H1 (cell line): ENCODE results near the gene KANSL3. TPM values are rescaled to one million over a fixed set of nuclear protein-coding genes. Genes with fewer than 3 reads are reported as not detected.

Experiments
- CTCF ChIA-PET: fragments of 300-600 bp; sonication (Branson Sonifier 250); formaldehyde crosslinking; loops from one replicate; lab custom pipeline; 2021; ENCODE audit not compliant: partially characterized antibody; lab: Charles Lee
- POLR2A ChIA-PET: fragments of 300-600 bp; sonication (Branson Sonifier 250); formaldehyde crosslinking; loops from one replicate; lab custom pipeline; 2021; ENCODE audit warnings: inconsistent platforms; ENCODE audit not compliant: partially characterized antibody; lab: Charles Lee
- DNase-seq, 2 experiments: peaks; one replicate each; pipeline versions ENCODE4 v3.0.0 to v3.0.0-alpha.2; 2010 to 2022; ENCODE audit warnings: low spot score in 2 of 2, low read depth in 1 of 2, mixed read lengths in 1 of 2
- FAIRE-seq: peaks from 2 replicates; lab custom pipeline; 2011; peaks lifted over from hg19 to GRCh38; lab: Jason Lieb, UNC
- H2AFZ ChIP-seq: 2 replicates; pipeline ENCODE4 v1.8.1; 2012; ENCODE audit warnings: low read length, inconsistent platforms
- H2AK5ac ChIP-seq: 2 replicates; pipeline ENCODE4 v1.6.1; 2013; ENCODE audit warnings: low read depth, low read length
- H2BK120ac ChIP-seq: replicated peaks from 2 replicates; pipeline ENCODE3; 2013; ENCODE audit warnings: low read depth, low read length, inconsistent platforms
- H2BK12ac ChIP-seq: 2 replicates; pipeline ENCODE4 v1.6.1; 2013; ENCODE audit warnings: low read depth, low read length
- H2BK15ac ChIP-seq: 2 replicates; pipeline ENCODE4 v1.6.1; 2013; ENCODE audit warnings: low read length
- H2BK20ac ChIP-seq: 2 replicates; pipeline ENCODE4 v1.6.1; 2013; ENCODE audit warnings: low read length
- H2BK5ac ChIP-seq: 2 replicates; pipeline ENCODE4 v1.6.1; 2013; ENCODE audit warnings: low read depth, low read length
- H3K14ac ChIP-seq: 2 replicates; pipeline ENCODE4 v1.6.1; 2013; ENCODE audit warnings: inconsistent platforms; ENCODE audit not compliant: insufficient read length
- H3K18ac ChIP-seq: 2 replicates; pipeline ENCODE4 v1.6.1; 2013; ENCODE audit warnings: low read length; ENCODE audit errors: extremely low read depth
- H3K23ac ChIP-seq: 2 replicates; pipeline ENCODE4 v1.6.1; 2013; ENCODE audit warnings: inconsistent platforms; ENCODE audit not compliant: insufficient read length
- H3K23me2 ChIP-seq: 2 replicates; pipeline ENCODE4 v1.6.1; 2013; ENCODE audit warnings: low read depth, low read length
- H3K27ac ChIP-seq: 2 replicates; pipeline ENCODE4 v1.6.1; 2011; ENCODE audit warnings: low read depth, low read length, inconsistent platforms
- H3K27me3 ChIP-seq, 4 experiments: replicated peaks in 1 of 4; 1 replicate in 1 of 4; 2 replicates in 3 of 4; pipeline versions ENCODE4 v1.6.1 to v1.8.1; 2011 to 2013; ENCODE audit warnings: low read length in 3 of 4, mild to moderate bottlenecking in 3 of 4, inconsistent platforms in 2 of 4, mixed read lengths in 2 of 4, moderate library complexity in 1 of 4; ENCODE audit not compliant: control insufficient read depth in 3 of 4, insufficient read depth in 3 of 4; ENCODE audit errors: extremely low read depth in 1 of 4
- H3K36me3 ChIP-seq, 4 experiments: 2 replicates each; pipeline versions ENCODE4 v1.6.1 to v1.8.1; 2011 to 2013; ENCODE audit warnings: mild to moderate bottlenecking in 4 of 4, low read length in 3 of 4, moderate library complexity in 2 of 4, control low read depth in 1 of 4, inconsistent platforms in 1 of 4; ENCODE audit not compliant: insufficient read depth in 4 of 4, control insufficient read depth in 2 of 4
- H3K4ac ChIP-seq: replicated peaks from 2 replicates; pipeline ENCODE3; 2013; ENCODE audit warnings: low read length, low read depth, mixed read lengths, inconsistent platforms; ENCODE audit not compliant: insufficient read length
- H3K4me1 ChIP-seq, 4 experiments: replicated peaks in 1 of 4; 1 replicate in 1 of 4; 2 replicates in 3 of 4; pipeline versions ENCODE4 v1.6.1 to v1.8.1; 2011 to 2013; ENCODE audit warnings: low read length in 3 of 4, inconsistent platforms in 2 of 4, mixed read lengths in 1 of 4; ENCODE audit not compliant: insufficient read depth in 4 of 4, control insufficient read depth in 3 of 4
- H3K4me2 ChIP-seq, 2 experiments: 2 replicates each; pipeline versions ENCODE4 v1.6.1 to v1.8.1; 2011 to 2013; ENCODE audit warnings: low read depth in 2 of 2, low read length in 2 of 2, control low read depth in 1 of 2, inconsistent platforms in 1 of 2, mild to moderate bottlenecking in 1 of 2; ENCODE audit not compliant: insufficient read depth in 1 of 2
- H3K4me3 ChIP-seq, 4 experiments: fragments of 200-600, 300-600 bp in 1 of 4; sonication (generic), shearing (Covaris generic), sonication (Bioruptor Twin) in 1 of 4; 2 replicates each; pipeline versions ENCODE4 v1.5.1 to v1.8.1; 2011 to 2016; ENCODE audit warnings: low read length in 4 of 4, low read depth in 3 of 4, control low read depth in 2 of 4, inconsistent platforms in 2 of 4, mild to moderate bottlenecking in 2 of 4, mixed read lengths in 1 of 4, moderate library complexity in 1 of 4; ENCODE audit not compliant: insufficient read depth in 2 of 4; ENCODE audit errors: extremely low read depth in 1 of 4
- H3K56ac ChIP-seq: replicated peaks from 2 replicates; pipeline ENCODE3; 2013; ENCODE audit warnings: low read depth, mild to moderate bottlenecking, mixed read lengths, low read length, inconsistent platforms; ENCODE audit not compliant: insufficient read length
- H3K79me1 ChIP-seq: 2 replicates; pipeline ENCODE4 v1.6.1; 2013; ENCODE audit warnings: low read depth, low read length, control low read depth
- H3K79me2 ChIP-seq, 2 experiments: 2 replicates each; pipeline versions ENCODE4 v1.6.1 to v1.8.1; 2012 to 2013; ENCODE audit warnings: low read length in 2 of 2, mild to moderate bottlenecking in 2 of 2, inconsistent platforms in 1 of 2; ENCODE audit not compliant: insufficient read depth in 2 of 2, control insufficient read depth in 1 of 2
- H3K9ac ChIP-seq, 4 experiments: replicated peaks in 1 of 4; 1 replicate in 1 of 4; 2 replicates in 3 of 4; pipeline versions ENCODE4 v1.6.1 to v1.8.1; 2011 to 2013; ENCODE audit warnings: low read depth in 3 of 4, low read length in 3 of 4, control low read depth in 2 of 4, mild to moderate bottlenecking in 2 of 4, moderate library complexity in 2 of 4, inconsistent platforms in 1 of 4; ENCODE audit errors: extremely low read depth in 1 of 4
- H3K9me3 ChIP-seq, 2 experiments: 2 replicates each; pipeline versions ENCODE4 v1.6.1 to v1.8.1; 2012 to 2013; ENCODE audit warnings: mild to moderate bottlenecking in 2 of 2, moderate library complexity in 2 of 2, control low read depth in 1 of 2, inconsistent platforms in 1 of 2, low read depth in 1 of 2, low read length in 1 of 2, mixed read lengths in 1 of 2; ENCODE audit not compliant: insufficient read depth in 2 of 2
- H4K20me1 ChIP-seq, 2 experiments: replicated peaks in 1 of 2; 2 replicates each; pipeline versions ENCODE3 to v1.8.1; 2011 to 2013; ENCODE audit warnings: inconsistent platforms in 2 of 2, low read length in 2 of 2, mild to moderate bottlenecking in 1 of 2; ENCODE audit not compliant: insufficient read depth in 2 of 2, control insufficient read depth in 1 of 2
- H4K5ac ChIP-seq: 2 replicates; pipeline ENCODE4 v1.6.1; 2013; ENCODE audit warnings: low read length, low read depth, mixed read lengths, inconsistent platforms; ENCODE audit not compliant: insufficient read length
- H4K8ac ChIP-seq: 2 replicates; pipeline ENCODE4 v1.8.0; 2013; ENCODE audit warnings: mild to moderate bottlenecking, moderate library complexity, low read length, inconsistent platforms; ENCODE audit not compliant: insufficient read depth; ENCODE audit errors: extremely low read depth
- H4K91ac ChIP-seq: replicated peaks from 2 replicates; pipeline ENCODE3; 2013; ENCODE audit warnings: low read length, mixed read lengths, inconsistent platforms; ENCODE audit not compliant: insufficient read length
- BACH1 ChIP-seq: IDR thresholded peaks from 2 replicates; pipeline ENCODE4 v1.6.1; 2012; ENCODE audit warnings: low read length, improper control_type of control experiment
- BRCA1 ChIP-seq: IDR thresholded peaks from 2 replicates; pipeline ENCODE4 v1.6.1; 2012; ENCODE audit warnings: low read depth, low read length, improper control_type of control experiment
- CBX8 ChIP-seq: fragments of 300-800, 300-1000 bp; sonication (generic); IDR thresholded peaks from 2 replicates; pipeline ENCODE4 v1.7.1; 2016; ENCODE audit warnings: low read depth, low read length, borderline replicate concordance
- CREB1 ChIP-seq: IDR thresholded peaks from 2 replicates; pipeline ENCODE4 v1.6.1; 2012; ENCODE audit warnings: inconsistent platforms
- CTBP2 ChIP-seq: IDR thresholded peaks from 2 replicates; pipeline ENCODE4 v1.7.0; 2011; ENCODE audit warnings: borderline replicate concordance, mild to moderate bottlenecking, moderate library complexity, mixed read lengths, low read length; ENCODE audit not compliant: insufficient read depth, insufficient read length
- JUN ChIP-seq: IDR thresholded peaks from 2 replicates; pipeline ENCODE4 v1.6.1; 2011; ENCODE audit warnings: low read depth, mild to moderate bottlenecking, improper control_type of control experiment, low read length
- NRF1 ChIP-seq: IDR thresholded peaks from 2 replicates; pipeline ENCODE4 v1.6.1; 2011; ENCODE audit warnings: mild to moderate bottlenecking, low read depth, low read length, improper control_type of control experiment
- POLR2AphosphoS5 ChIP-seq: IDR thresholded peaks from 2 replicates; pipeline ENCODE4 v1.6.1; 2011; ENCODE audit warnings: low read depth, low read length
- RXRA ChIP-seq: IDR thresholded peaks from 2 replicates; pipeline ENCODE4 v1.6.1; 2011; ENCODE audit warnings: low read depth, mild to moderate bottlenecking, low read length, moderate library complexity; ENCODE audit not compliant: insufficient read depth
- SUZ12 ChIP-seq: fragments of 200-600 bp; sonication (generic); IDR thresholded peaks from 2 replicates; pipeline ENCODE4 v1.6.1; 2012; ENCODE audit warnings: mild to moderate bottlenecking, inconsistent platforms, low read length, moderate library complexity, mixed read lengths
- TBP ChIP-seq: IDR thresholded peaks from 2 replicates; pipeline ENCODE4 v1.6.1; 2011; ENCODE audit warnings: low read depth, low read length, improper control_type of control experiment
- WGBS, 2 experiments: shearing (Covaris generic) in 1 of 2; methylation state at CpG; one replicate each; pipeline versions ENCODE4 v1.1.6 to v1.1.7; 2013 to 2015; ENCODE audit warnings: low lambda C conversion rate in 2 of 2, mixed read lengths in 2 of 2, inconsistent platforms in 1 of 2, low coverage in 1 of 2, missing lambda C conversion rate in 1 of 2; ENCODE audit not compliant: insufficient replicate concordance in 2 of 2, insufficient coverage in 1 of 2, insufficient read length in 1 of 2; ENCODE audit errors: extremely low coverage in 1 of 2, missing lambda C conversion rate in 1 of 2; 5-methylcytosine and 5-hydroxymethylcytosine counted together
- polyA plus RNA-seq, 7 experiments: library from polyadenylated mRNA; depleted of rRNA in 3 of 7; stranded (reverse) in 5 of 7; unstranded in 2 of 7; fragments of >200 nt in 5 of 7; fragments of 200-250 nt in 2 of 7; gene quantifications; 1 replicate in 5 of 7; 2 replicates in 1 of 7; 4 replicates in 1 of 7; pipeline versions ENCODE4 v1.2.1 to v1.2.3, GENCODE V29; 2011 to 2013; ENCODE audit warnings: missing spikeins in 2 of 7, mixed read lengths in 2 of 7
- total RNA-seq: library from RNA; stranded (reverse); fragmentation: NEBNext Ultra II Directional; extraction: Animal tissue kit (Norgen Biotek cat#: 25700); gene quantifications from 2 replicates; pipeline ENCODE4 v1.2.1, GENCODE V29; 2021
- TF ChIP-seq, protein P1 (sequence below), 3 experiments: IDR thresholded peaks; 1 replicate in 2 of 3; 2 replicates in 1 of 3; pipeline versions ENCODE4 v1.5.1 to v1.6.1; 2011; ENCODE audit warnings: low read length in 3 of 3, mild to moderate bottlenecking in 3 of 3, inconsistent platforms in 2 of 3, low read depth in 1 of 3, moderate library complexity in 1 of 3; ENCODE audit not compliant: insufficient read depth in 1 of 3; ENCODE audit errors: control extremely low read depth in 1 of 3

Gene KANSL3
- total and polyA plus RNA-seq, 2 of the 8 experiments (the other 6 are each of a cell fraction or from before 2014, with no cell fraction given), result 19.8 to 31.4 TPM

DNA sequence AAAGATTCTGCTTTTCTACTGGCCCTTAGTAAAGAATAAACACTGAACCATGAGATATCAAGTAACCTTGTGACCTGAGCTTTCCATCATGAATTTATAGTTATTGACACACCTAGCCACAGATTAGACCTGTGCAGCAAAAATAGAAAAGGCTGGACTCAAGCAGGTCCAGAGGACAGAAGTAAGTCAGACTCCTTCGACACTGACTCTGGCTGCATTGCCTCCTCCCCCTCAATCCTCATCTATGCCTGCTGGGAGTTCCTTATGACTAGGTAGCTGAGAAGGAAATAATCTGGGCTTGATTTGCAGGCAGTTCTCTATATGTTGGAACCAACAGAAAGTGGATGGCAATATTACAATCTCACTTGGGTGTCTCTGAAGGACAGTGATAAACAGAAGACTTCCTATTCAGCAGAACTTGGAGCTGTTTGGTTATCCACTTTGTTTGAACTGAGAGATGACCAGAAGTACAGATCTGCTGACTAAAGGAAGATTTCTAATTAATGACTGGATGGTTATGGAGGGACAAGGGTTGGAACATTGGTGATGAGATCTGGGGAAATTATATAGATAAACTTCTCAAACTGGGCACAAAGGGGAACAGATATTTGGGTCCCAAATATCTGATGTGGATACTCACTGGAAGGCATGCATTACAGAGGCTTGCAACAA lies 62.2 kb downstream of the KANSL3 start:
- Histone ChIP-seq H3K9me3 (no peaks in the 10 kb centered on the region), H3K79me2 (no peaks in the 10 kb centered on the region), H4K20me1 (no peaks in the 10 kb centered on the region), H4K8ac (no peak overlapping the region), H3K23ac (no peak overlapping the region), H3K23me2 (no peaks in the 10 kb centered on the region), H3K4ac (no peak overlapping the region), H3K9ac (no peak overlapping the region), H2BK5ac (no peak overlapping the region), H2BK20ac (no peak overlapping the region), H2AK5ac (no peak overlapping the region), H3K4me3 (no peak overlapping the region), H4K91ac (no peak overlapping the region), H3K27ac (no peak overlapping the region), H4K5ac (no peak overlapping the region), H3K27me3 (no peaks in the 10 kb centered on the region), H3K18ac (no peak overlapping the region), H2BK120ac (no peak overlapping the region), H3K79me1 (no peaks in the 10 kb centered on the region), H3K4me2 (no peak overlapping the region), H2AFZ (no peak overlapping the region), H3K14ac (no peak overlapping the region), H3K36me3 (no peaks in the 10 kb centered on the region), H2BK15ac (no peak overlapping the region), H2BK12ac (no peak overlapping the region), H3K56ac (no peak overlapping the region), H3K4me1 (no peaks in the 10 kb centered on the region)
- DNase-seq, result no peak
- 92% methylated on average over 1 of the region's 1 CpG; no CpG with 5 or more reads in 1 of the 2 experiments for WGBS, 2 experiments
- ChIA-PET POLR2A (no interaction called here), CTCF (interaction anchor here (0.7 to 2.6 kb wide), 4 partner anchors 10 to 66 kb away, joined by 3 to 12 read pairs (median 4); no protein-coding TSS in a partner anchor)
- FAIRE-seq, result no peak
- TF ChIP-seq BACH1, result no peak
- no peak for TF ChIP-seq JUN
- TF ChIP-seq CBX8, result no peak
- no peak for TF ChIP-seq RXRA
- TF ChIP-seq, protein P1, sequence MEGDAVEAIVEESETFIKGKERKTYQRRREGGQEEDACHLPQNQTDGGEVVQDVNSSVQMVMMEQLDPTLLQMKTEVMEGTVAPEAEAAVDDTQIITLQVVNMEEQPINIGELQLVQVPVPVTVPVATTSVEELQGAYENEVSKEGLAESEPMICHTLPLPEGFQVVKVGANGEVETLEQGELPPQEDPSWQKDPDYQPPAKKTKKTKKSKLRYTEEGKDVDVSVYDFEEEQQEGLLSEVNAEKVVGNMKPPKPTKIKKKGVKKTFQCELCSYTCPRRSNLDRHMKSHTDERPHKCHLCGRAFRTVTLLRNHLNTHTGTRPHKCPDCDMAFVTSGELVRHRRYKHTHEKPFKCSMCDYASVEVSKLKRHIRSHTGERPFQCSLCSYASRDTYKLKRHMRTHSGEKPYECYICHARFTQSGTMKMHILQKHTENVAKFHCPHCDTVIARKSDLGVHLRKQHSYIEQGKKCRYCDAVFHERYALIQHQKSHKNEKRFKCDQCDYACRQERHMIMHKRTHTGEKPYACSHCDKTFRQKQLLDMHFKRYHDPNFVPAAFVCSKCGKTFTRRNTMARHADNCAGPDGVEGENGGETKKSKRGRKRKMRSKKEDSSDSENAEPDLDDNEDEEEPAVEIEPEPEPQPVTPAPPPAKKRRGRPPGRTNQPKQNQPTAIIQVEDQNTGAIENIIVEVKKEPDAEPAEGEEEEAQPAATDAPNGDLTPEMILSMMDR (IDR thresholded peaks at IDR 0.05; ENCODE audit: control extremely low read depth in 1 of 3, insufficient read depth in 1 of 3, low read depth in 1 of 3, low read length in 3 of 3), result no peak
- no peak for TF ChIP-seq TBP
- TF ChIP-seq SUZ12, result no peak
- TF ChIP-seq CREB1, result no peak
- no peak for TF ChIP-seq NRF1
- no peak for TF ChIP-seq CTBP2
- no peak for TF ChIP-seq POLR2AphosphoS5
- no peak for TF ChIP-seq BRCA1
